HEK293 (cell line): ENCODE measurements around the gene RHOBTB3.

ENCODE experiments used
- CTCF ChIA-PET: fragments of 350-600 bp; formaldehyde crosslinking; extraction: SDS; loops from one replicate; lab custom pipeline; 2021; ENCODE audit warnings: antibody characterized with exemption; lab: Yijun Ruan, JAX
- POLR2A ChIA-PET: fragments of 300-600 bp; formaldehyde crosslinking; extraction: SDS; loops from one replicate; lab custom pipeline; 2020; ENCODE audit warnings: antibody characterized with exemption, inconsistent platforms; lab: Yijun Ruan, JAX
- H3K27ac ChIP-seq: fragments of 200-500 bp; sonication (Bioruptor generic); 2 replicates; pipeline ENCODE4 v1.5.1; 2014; ENCODE audit warnings: low read depth, low read length, control low read depth, inconsistent platforms; ENCODE audit errors: extremely low read depth
- H3K36me3 ChIP-seq, 2 experiments: fragments of 200-500 bp in 1 of 2; sonication (Bioruptor generic) in 1 of 2; 1 replicate in 1 of 2; 2 replicates in 1 of 2; pipeline ENCODE4 v1.5.1; 2014 to 2017; ENCODE audit warnings: inconsistent platforms in 2 of 2, low read length in 2 of 2; ENCODE audit not compliant: control insufficient read depth in 2 of 2, insufficient read depth in 1 of 2
- H3K4me1 ChIP-seq: fragments of 200-500 bp; sonication (Bioruptor generic); 2 replicates; pipeline ENCODE4 v1.5.1; 2014; ENCODE audit warnings: mild to moderate bottlenecking, low read length, inconsistent platforms; ENCODE audit not compliant: control insufficient read depth, insufficient read depth
- H3K4me3 ChIP-seq: 2 replicates; pipeline ENCODE4 v1.5.1; 2011; ENCODE audit warnings: low read depth, mild to moderate bottlenecking, control low read depth, low read length, moderate library complexity
- H3K9me3 ChIP-seq: fragments of 200-500 bp; sonication (Bioruptor generic); 2 replicates; pipeline ENCODE4 v1.5.1; 2014; ENCODE audit warnings: low read depth, low read length, inconsistent platforms; ENCODE audit not compliant: control insufficient read depth, insufficient read depth
- BCL6B ChIP-seq: fragments of 450-650 bp; formaldehyde crosslinking; IDR thresholded peaks from 2 replicates; pipeline ENCODE4 v1.5.1; 2017; ENCODE audit warnings: missing biosample characterization, missing genetic modification characterization
- KLF7 ChIP-seq: fragments of 450-650 bp; formaldehyde crosslinking; IDR thresholded peaks from 2 replicates; pipeline ENCODE4 v1.5.1; 2016; ENCODE audit warnings: missing biosample characterization, missing genetic modification characterization, borderline replicate concordance
- KLF9 ChIP-seq: fragments of 450-650 bp; formaldehyde crosslinking; IDR thresholded peaks from 2 replicates; pipeline ENCODE4 v1.5.1; 2016; ENCODE audit warnings: missing biosample characterization, missing genetic modification characterization, low read depth
- TRIM28 ChIP-seq: IDR thresholded peaks from 2 replicates; pipeline ENCODE4 v1.6.1; 2011; ENCODE audit warnings: low read length, control low read depth, borderline replicate concordance
- ZBTB21 ChIP-seq: fragments of 450-650 bp; formaldehyde crosslinking; IDR thresholded peaks from 2 replicates; pipeline ENCODE4 v1.5.1; 2017; ENCODE audit warnings: missing biosample characterization, missing genetic modification characterization
- ZBTB7A ChIP-seq: fragments of 450-650 bp; formaldehyde crosslinking; IDR thresholded peaks from 2 replicates; pipeline ENCODE4 v1.5.1; 2016; ENCODE audit warnings: low read depth, missing biosample characterization, missing genetic modification characterization
- ZFP41 ChIP-seq: fragments of 450-650 bp; formaldehyde crosslinking; IDR thresholded peaks from 2 replicates; pipeline ENCODE4 v1.5.1; 2016; ENCODE audit warnings: missing biosample characterization, missing genetic modification characterization, borderline replicate concordance
- ZNF132 ChIP-seq: fragments of 450-650 bp; formaldehyde crosslinking; IDR thresholded peaks from 2 replicates; pipeline ENCODE4 v1.5.1; 2017; ENCODE audit warnings: missing biosample characterization, missing genetic modification characterization, borderline replicate concordance
- ZNF146 ChIP-seq: fragments of 450-650 bp; formaldehyde crosslinking; IDR thresholded peaks from 2 replicates; pipeline ENCODE4 v1.5.1; 2016; ENCODE audit warnings: missing biosample characterization, missing genetic modification characterization
- ZNF211 ChIP-seq: fragments of 450-650 bp; formaldehyde crosslinking; IDR thresholded peaks from 2 replicates; pipeline ENCODE4 v1.5.1; 2016; ENCODE audit warnings: low read depth, missing biosample characterization, missing genetic modification characterization
- ZNF239 ChIP-seq: fragments of 450-650 bp; formaldehyde crosslinking; IDR thresholded peaks from 2 replicates; pipeline ENCODE4 v1.5.1; 2016; ENCODE audit warnings: missing biosample characterization, missing genetic modification characterization
- ZNF266 ChIP-seq: fragments of 450-650 bp; formaldehyde crosslinking; IDR thresholded peaks from 2 replicates; pipeline ENCODE4 v1.5.1; 2016; ENCODE audit warnings: missing biosample characterization, missing genetic modification characterization, low read depth
- ZNF311 ChIP-seq: fragments of 450-650 bp; formaldehyde crosslinking; IDR thresholded peaks from 2 replicates; pipeline ENCODE4 v1.5.1; 2017; ENCODE audit warnings: missing biosample characterization, missing genetic modification characterization, borderline replicate concordance
- ZNF391 ChIP-seq: fragments of 450-650 bp; formaldehyde crosslinking; IDR thresholded peaks from 2 replicates; pipeline ENCODE4 v1.5.1; 2016; ENCODE audit warnings: low read depth, missing biosample characterization, missing genetic modification characterization, borderline replicate concordance
- ZNF394 ChIP-seq: fragments of 450-650 bp; formaldehyde crosslinking; IDR thresholded peaks from 2 replicates; pipeline ENCODE4 v1.5.1; 2016; ENCODE audit warnings: missing biosample characterization, missing genetic modification characterization, mild to moderate bottlenecking, moderate library complexity, borderline replicate concordance
- ZNF501 ChIP-seq: fragments of 450-650 bp; formaldehyde crosslinking; IDR thresholded peaks from 2 replicates; pipeline ENCODE4 v1.5.1; 2016; ENCODE audit warnings: missing biosample characterization, missing genetic modification characterization
- ZNF549 ChIP-seq: fragments of 450-650 bp; IDR thresholded peaks from 2 replicates; pipeline ENCODE4 v1.5.1; 2018; ENCODE audit warnings: missing biosample characterization, missing genetic modification characterization, mild to moderate bottlenecking, inconsistent platforms, moderate library complexity
- ZNF585B ChIP-seq: fragments of 450-650 bp; formaldehyde crosslinking; IDR thresholded peaks from 2 replicates; pipeline ENCODE4 v1.5.1; 2016; ENCODE audit warnings: missing biosample characterization, missing genetic modification characterization
- ZNF621 ChIP-seq: fragments of 450-650 bp; formaldehyde crosslinking; IDR thresholded peaks from 2 replicates; pipeline ENCODE4 v1.5.1; 2017; ENCODE audit warnings: missing biosample characterization, missing genetic modification characterization
- ZSCAN4 ChIP-seq: fragments of 450-650 bp; formaldehyde crosslinking; IDR thresholded peaks from 2 replicates; pipeline ENCODE4 v1.5.1; 2017; ENCODE audit warnings: missing biosample characterization, missing genetic modification characterization

Gene RHOBTB3

GRCh38 chr5:95801961-95802360 is 70.8 kb downstream of the RHOBTB3 start (continued):
- no peak for TF ChIP-seq ZSCAN4 (tag by site-specific recombination)
- TF ChIP-seq ZNF311 (tag by site-specific recombination) = no peak

GRCh38 chr5:95803271-95804148 is 72.4 kb downstream of the RHOBTB3 start:
- TF ChIP-seq ZBTB21 (tag by site-specific recombination) = no peak
- TF ChIP-seq ZNF621 = no peak
- no peak for TF ChIP-seq KLF7 (tag by site-specific recombination)
- ChIA-PET POLR2A (no interaction called here), CTCF (interaction anchor here (0.7 kb wide), 1 partner anchor 15 kb away, joined by 3 read pairs; no protein-coding TSS in a partner anchor)
- Histone ChIP-seq H3K4me1 (peaks cover 4% of the 10 kb centered on the region; the same call in 1 of the 2 replicates), H3K36me3 (no peaks in the 10 kb centered on the region), H3K27ac (no peak overlapping the region), H3K4me3 (no peak overlapping the region), H3K9me3 (no peaks in the 10 kb centered on the region)

GRCh38 chr5:95804736-95805539 is 73.8 kb downstream of the RHOBTB3 start:
- H3K36me3 ChIP-seq = no peaks in the 10 kb centered on the region
- TF ChIP-seq KLF9 (tag by site-specific recombination) (no peak), ZBTB21 (tag by site-specific recombination) (no peak), ZNF501 (tag by site-specific recombination) (no peak), TRIM28 (no peak), ZSCAN4 (tag by site-specific recombination) (no peak), ZNF146 (no peak), ZNF391 (tag by site-specific recombination) (no peak), ZFP41 (tag by site-specific recombination) (no peak), ZBTB7A (tag by site-specific recombination) (no peak), ZNF239 (tag by site-specific recombination) (no peak), ZNF549 (tag by site-specific recombination) (no peak), ZNF211 (tag by site-specific recombination) (no peak), ZNF585B (no peak), ZNF132 (no peak), ZNF394 (no peak), BCL6B (tag by site-specific recombination) (no peak), ZNF266 (tag by site-specific recombination) (no peak)
- TF ChIP-seq, all 188 proteins: peak for 0
- no peak overlapping the region for H3K27ac ChIP-seq
- peaks cover 6% of the 10 kb centered on the region; the same call in 1 of the 2 replicates for H3K4me1 ChIP-seq
- H3K4me3 ChIP-seq = no peak overlapping the region
- ChIA-PET CTCF (interaction anchor here (0.6 to 1.1 kb wide), 4 partner anchors 24 to 801 kb away, joined by 3 read pairs; no protein-coding TSS in a partner anchor), POLR2A (no interaction called here)
- H3K9me3 ChIP-seq = no peaks in the 10 kb centered on the region
